C4-2B (cell line): ENCODE results near the gene TUBGCP6.
A peak's percentile ranks its signal among the peaks of the same experiment; 100 is the strongest.

Experiments used
- H3K27ac ChIP-seq: fragments of 450-650 bp; 2 replicates; pipeline ENCODE4 v1.5.1; 2017
- CTCF ChIP-seq: fragments of 450-650 bp; conservative IDR thresholded peaks from 2 replicates; pipeline ENCODE4 v1.5.1; 2017; ENCODE audit warnings: mild to moderate bottlenecking
- ZFX ChIP-seq: fragments of 450-650 bp; IDR thresholded peaks from 2 replicates; pipeline ENCODE4 v1.6.1; 2017

Gene TUBGCP6

GRCh38 chr22:50185375-50186087 lies 59.3 kb downstream of the TUBGCP6 start, which contains the start of gene TRABD:
Gene TRABD, plus strand, starts transcription at chr22:50185913. Its CDS starts 7,148 bp downstream, at chr22:50193061.
- TF ChIP-seq ZFX (no peak), CTCF (no peak)
- peak within 1 kb of the TSS; percentile 87 for H3K27ac ChIP-seq

GRCh38 chr22:50184902-50185374 lies 59.9 kb downstream of the TUBGCP6 start:
- TF ChIP-seq CTCF = no peak
- TF ChIP-seq ZFX = no peak
- H3K27ac ChIP-seq = peak overlapping the region; percentile 87

GRCh38 chr22:50184004-50184901 lies 60.6 kb downstream of the TUBGCP6 start:
- TF ChIP-seq CTCF (no peak), ZFX (no peak)
- peak overlapping the region; percentile 69 for H3K27ac ChIP-seq

- no peak for TF ChIP-seq CTCF
- no peak for TF ChIP-seq ZFX
- peak overlapping the region; percentile 69 for H3K27ac ChIP-seq
These were observed 61.5 kb downstream of the TUBGCP6 start for GRCh38 chr22:50183141-50183971.

GRCh38 chr22:50182176-50183081 lies 62.4 kb downstream of the TUBGCP6 start:
- H3K27ac ChIP-seq = peak overlapping the region; percentile 69
- TF ChIP-seq ZFX (no peak), CTCF (no peak)

GRCh38 chr22:50180727-50181521 lies 63.9 kb downstream of the TUBGCP6 start:
- TF ChIP-seq ZFX = no peak
- TF ChIP-seq CTCF = no peak
- no peak overlapping the region for H3K27ac ChIP-seq
